NB4 (cell line): ENCODE data around the gene PVALB.

Experiments
- CTCF ChIP-seq: IDR thresholded peaks from one replicate; pipeline ENCODE4 v1.5.1; 2012; ENCODE audit warnings: low read depth, low read length
- POLR2A ChIP-seq: IDR thresholded peaks from 2 replicates; pipeline ENCODE4 v1.6.1; 2011; ENCODE audit warnings: mild to moderate bottlenecking; ENCODE audit not compliant: insufficient read length; ENCODE audit errors: extremely low read depth

DNA sequence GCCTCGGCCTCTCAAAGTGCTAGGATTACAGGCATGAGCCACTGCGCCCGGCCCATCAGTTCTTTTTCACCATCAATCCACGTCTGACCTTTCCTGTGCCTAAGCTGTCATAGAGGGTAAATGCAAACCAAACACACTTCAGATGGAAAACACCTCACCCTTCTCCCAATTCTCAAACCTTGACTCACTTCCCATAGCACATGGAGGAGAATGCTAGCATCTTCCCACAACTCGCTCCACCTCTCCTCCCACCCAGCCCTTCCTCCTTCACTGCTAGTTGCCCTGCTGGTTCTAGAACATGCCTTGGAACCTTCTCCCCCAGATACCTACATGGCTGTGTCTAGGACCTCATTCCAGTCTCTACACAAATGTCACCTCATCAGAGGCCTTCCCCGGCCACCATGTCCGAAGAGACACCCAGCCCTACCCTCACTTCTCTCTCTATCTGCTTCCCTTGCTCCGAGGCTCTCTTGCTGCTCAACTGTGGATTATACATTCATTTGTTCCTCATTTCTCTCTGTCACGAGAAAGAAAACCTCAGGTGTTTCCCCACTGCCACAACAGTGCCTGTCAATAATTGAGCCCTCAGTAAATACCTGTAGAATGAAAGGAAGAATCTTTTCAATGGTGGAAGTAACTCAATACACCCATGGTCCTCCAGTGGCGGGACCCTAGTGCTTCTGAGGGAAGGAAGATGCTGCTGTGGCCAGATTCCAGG, 22.7 kb upstream of the PVALB start:
- TF ChIP-seq POLR2A (no peak), CTCF (no peak)
